ENCODE results near the gene HKDC1.

Gene HKDC1

DNA sequence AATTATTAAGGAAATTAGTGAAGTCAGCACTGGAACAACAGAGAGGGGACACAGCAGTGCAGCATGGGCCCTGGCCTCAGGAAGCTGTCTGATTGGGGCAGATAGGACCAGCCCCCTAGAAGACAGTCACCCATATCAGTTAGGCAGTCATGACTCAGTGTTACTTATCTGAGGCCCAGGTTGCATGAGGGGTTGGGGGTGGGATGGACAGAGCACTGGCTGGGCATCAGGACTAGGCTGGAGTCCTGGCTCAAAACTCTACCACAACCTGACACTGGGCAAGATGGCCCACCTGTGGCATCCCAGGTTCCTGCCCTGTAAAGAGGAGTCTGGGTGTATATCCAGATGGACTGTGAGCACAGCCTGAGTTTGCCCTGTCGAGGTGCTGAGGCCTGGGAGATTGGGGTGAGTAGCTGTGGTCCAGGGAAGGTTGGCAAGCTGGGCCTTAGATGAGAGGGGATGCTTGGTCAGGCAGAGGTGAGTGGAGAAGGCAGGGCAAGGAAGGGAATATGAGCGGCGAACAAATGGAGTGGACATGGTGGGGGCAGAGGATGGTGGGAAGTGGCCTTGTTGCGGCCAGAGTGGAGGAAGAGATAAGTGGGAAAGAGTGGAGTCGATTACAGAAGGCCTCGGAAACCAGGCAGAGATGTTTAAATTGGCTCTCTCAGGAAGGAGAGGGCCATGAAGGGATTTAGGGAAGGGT, 95.6 kb downstream of the HKDC1 start:
- TF ChIP-seq, protein P1, sequence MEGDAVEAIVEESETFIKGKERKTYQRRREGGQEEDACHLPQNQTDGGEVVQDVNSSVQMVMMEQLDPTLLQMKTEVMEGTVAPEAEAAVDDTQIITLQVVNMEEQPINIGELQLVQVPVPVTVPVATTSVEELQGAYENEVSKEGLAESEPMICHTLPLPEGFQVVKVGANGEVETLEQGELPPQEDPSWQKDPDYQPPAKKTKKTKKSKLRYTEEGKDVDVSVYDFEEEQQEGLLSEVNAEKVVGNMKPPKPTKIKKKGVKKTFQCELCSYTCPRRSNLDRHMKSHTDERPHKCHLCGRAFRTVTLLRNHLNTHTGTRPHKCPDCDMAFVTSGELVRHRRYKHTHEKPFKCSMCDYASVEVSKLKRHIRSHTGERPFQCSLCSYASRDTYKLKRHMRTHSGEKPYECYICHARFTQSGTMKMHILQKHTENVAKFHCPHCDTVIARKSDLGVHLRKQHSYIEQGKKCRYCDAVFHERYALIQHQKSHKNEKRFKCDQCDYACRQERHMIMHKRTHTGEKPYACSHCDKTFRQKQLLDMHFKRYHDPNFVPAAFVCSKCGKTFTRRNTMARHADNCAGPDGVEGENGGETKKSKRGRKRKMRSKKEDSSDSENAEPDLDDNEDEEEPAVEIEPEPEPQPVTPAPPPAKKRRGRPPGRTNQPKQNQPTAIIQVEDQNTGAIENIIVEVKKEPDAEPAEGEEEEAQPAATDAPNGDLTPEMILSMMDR (IDR thresholded peaks at IDR 0.05; ENCODE audit: control insufficient read depth, insufficient read depth, low read depth, low read length, missing control alignments): no peak
- H3K4me3 ChIP-seq (ENCODE audit: control insufficient read depth, low read depth, low read length): no peak overlapping the region
- no peak for DNase-seq (ENCODE audit: low read depth)

GRCh38 chr10:69316313-69317059, 96.4 kb downstream of the HKDC1 start:
- TF ChIP-seq, protein P1 (IDR thresholded peaks at IDR 0.05; ENCODE audit: control insufficient read depth, insufficient read depth, low read depth, low read length, missing control alignments): no peak
- no peak overlapping the region for H3K4me3 ChIP-seq (ENCODE audit: control insufficient read depth, low read depth, low read length)
- no peak for DNase-seq (ENCODE audit: low read depth)
